ENCODE results near the gene UNG. TPM values are rescaled to one million over a fixed set of nuclear protein-coding genes. Genes with fewer than 3 reads are reported as not detected.
A peak's percentile ranks its signal among the peaks of the same experiment; 100 is the strongest.

UNG gene
- total RNA-seq, 3 donors from 2014 or later: 23.2 to 28.7 (median 23.9) TPM

DNA sequence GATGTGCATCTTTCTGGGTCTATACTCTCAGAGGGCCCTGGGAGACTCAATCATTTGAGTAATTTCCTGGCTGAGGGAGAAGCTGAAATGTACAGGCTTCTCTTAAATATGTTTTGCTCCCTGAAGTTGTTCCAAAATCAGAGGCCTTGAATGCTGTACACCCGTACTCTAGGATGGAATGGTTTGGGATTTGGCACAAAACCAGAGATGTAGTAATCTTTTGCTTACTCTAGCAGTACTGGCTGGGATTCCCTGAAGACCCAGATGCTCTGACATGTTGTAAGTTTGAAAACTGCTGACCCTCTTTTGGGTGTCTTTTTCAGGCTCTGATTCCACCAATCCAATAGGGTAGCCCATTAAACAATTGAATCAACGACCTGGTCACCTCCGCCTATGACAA lies 29.4 kb downstream of the UNG start:
- no peak overlapping the region for H3K4me3 ChIP-seq
- no peaks in the 10 kb centered on the region for H3K36me3 ChIP-seq
- intact Hi-C loops (cut with DNase I; ENCODE audit: low total_unique reads): loop anchor here (1.0 kb wide), 1 partner anchor 23 kb away; no protein-coding TSS in a partner anchor
- H3K9me3 ChIP-seq: no peaks in the 10 kb centered on the region
- H3K27ac ChIP-seq: peak overlapping the region in 1 of 2 donors; percentile 46
- no peaks in the 10 kb centered on the region for H3K4me1 ChIP-seq
- DNase-seq (ENCODE audit: low spot score in 2 of 2): no peak
- H3K27me3 ChIP-seq: no peaks in the 10 kb centered on the region
- TF ChIP-seq POLR2A (IDR thresholded peaks at IDR 0.05) (no peak), POLR2AphosphoS5 (IDR thresholded peaks at IDR 0.05) (no peak)
- TF ChIP-seq, protein P1, sequence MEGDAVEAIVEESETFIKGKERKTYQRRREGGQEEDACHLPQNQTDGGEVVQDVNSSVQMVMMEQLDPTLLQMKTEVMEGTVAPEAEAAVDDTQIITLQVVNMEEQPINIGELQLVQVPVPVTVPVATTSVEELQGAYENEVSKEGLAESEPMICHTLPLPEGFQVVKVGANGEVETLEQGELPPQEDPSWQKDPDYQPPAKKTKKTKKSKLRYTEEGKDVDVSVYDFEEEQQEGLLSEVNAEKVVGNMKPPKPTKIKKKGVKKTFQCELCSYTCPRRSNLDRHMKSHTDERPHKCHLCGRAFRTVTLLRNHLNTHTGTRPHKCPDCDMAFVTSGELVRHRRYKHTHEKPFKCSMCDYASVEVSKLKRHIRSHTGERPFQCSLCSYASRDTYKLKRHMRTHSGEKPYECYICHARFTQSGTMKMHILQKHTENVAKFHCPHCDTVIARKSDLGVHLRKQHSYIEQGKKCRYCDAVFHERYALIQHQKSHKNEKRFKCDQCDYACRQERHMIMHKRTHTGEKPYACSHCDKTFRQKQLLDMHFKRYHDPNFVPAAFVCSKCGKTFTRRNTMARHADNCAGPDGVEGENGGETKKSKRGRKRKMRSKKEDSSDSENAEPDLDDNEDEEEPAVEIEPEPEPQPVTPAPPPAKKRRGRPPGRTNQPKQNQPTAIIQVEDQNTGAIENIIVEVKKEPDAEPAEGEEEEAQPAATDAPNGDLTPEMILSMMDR (IDR thresholded peaks at IDR 0.05): no peak

DNA sequence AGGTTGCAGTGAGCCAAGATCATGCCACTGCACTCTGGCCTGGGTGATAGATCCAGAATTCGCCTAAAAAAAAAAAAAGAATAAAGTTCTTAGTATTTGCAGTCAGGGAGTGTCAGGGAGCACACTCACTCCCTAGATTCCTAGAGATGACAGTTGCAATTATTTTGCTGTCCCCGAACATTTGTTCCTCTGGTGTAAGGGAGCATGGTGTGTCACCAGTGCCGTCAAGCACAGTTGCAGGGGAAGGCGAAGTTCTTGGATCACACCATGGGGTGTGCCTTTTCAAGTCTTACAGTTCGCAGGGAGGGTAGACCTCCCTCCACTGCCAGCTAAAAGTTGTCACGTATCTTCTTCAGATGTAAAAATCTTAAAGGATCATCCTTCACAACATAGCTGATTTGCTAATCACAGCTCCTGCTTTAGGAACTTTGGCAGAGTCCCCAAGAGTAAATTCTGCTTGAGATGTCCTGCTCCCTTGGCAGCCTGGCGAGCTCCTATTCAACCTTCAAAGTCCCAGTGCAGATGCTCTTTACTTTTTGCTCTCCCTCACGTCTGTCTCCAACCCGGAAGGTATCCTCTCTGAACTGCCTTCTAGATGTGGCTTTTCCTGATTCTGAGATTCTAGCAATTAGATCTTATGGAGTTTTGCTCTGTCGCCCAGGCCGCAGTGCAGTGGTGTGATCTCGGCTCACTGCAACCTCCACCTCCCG lies 30.3 kb downstream of the UNG start:
- Histone ChIP-seq H3K36me3 (no peaks in the 10 kb centered on the region), H3K9me3 (no peaks in the 10 kb centered on the region), H3K27ac (no peak overlapping the region), H3K4me1 (no peaks in the 10 kb centered on the region), H3K27me3 (no peaks in the 10 kb centered on the region), H3K4me3 (no peak overlapping the region)
- intact Hi-C loops (cut with DNase I; ENCODE audit: low total_unique reads): no loop called here
- DNase-seq (ENCODE audit: low spot score in 2 of 2): no peak
- TF ChIP-seq POLR2AphosphoS5 (IDR thresholded peaks at IDR 0.05) (no peak), POLR2A (IDR thresholded peaks at IDR 0.05) (no peak)
- TF ChIP-seq, protein P1 (IDR thresholded peaks at IDR 0.05): no peak

DNA sequence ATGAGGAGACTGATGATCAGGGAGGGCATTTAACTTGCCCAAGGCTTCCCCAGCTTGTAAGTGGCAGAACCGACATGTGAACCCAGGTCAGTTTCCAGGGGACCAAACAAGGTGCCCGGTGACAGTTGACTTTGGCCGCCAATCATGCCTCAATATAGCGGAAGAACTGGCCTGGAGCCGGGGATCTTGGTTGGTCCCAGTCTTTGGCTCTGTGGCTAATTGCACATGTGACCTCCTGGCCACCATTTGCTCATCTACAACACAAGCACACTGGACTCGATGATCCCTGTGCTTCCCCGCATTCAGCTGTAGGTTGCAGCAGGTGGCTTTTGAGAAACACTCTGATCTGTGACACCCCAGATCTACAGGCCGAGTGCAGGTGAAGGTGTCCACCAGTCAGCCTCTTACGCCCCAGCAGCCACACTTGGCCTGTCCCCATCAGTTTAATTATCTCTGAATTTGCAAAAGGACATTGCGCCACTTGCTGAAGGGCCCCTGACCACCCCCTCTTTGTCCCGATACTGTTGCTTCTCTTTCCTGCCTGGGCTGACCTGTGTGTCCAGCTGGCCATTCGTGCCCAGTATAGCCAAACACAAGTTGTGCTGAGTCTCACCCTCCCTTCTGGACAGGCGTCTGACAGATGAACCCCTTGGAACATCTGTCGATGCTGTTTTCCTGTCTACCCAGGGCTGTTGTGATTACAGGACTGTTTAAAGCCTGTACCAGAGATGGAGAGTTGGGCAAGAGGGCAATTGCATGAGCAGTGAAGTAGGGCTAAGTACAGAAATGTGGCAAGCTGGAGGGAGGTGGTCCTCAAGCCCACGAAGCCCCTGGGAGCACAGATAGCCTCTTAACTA lies 33.1 kb downstream of the UNG start:
- Histone ChIP-seq H3K4me1 (peaks cover 0 to 6% of the 10 kb centered on the region in 2 donors), H3K9me3 (no peaks in the 10 kb centered on the region), H3K36me3 (no peaks in the 10 kb centered on the region), H3K27me3 (no peaks in the 10 kb centered on the region), H3K27ac (no peak overlapping the region), H3K4me3 (no peak overlapping the region)
- intact Hi-C loops (cut with DNase I; ENCODE audit: low total_unique reads): no loop called here
- no peak for DNase-seq (ENCODE audit: low spot score in 2 of 2)
- TF ChIP-seq POLR2A (IDR thresholded peaks at IDR 0.05) (no peak), POLR2AphosphoS5 (IDR thresholded peaks at IDR 0.05) (no peak)
- TF ChIP-seq, protein P1 (IDR thresholded peaks at IDR 0.05): no peak

DNA sequence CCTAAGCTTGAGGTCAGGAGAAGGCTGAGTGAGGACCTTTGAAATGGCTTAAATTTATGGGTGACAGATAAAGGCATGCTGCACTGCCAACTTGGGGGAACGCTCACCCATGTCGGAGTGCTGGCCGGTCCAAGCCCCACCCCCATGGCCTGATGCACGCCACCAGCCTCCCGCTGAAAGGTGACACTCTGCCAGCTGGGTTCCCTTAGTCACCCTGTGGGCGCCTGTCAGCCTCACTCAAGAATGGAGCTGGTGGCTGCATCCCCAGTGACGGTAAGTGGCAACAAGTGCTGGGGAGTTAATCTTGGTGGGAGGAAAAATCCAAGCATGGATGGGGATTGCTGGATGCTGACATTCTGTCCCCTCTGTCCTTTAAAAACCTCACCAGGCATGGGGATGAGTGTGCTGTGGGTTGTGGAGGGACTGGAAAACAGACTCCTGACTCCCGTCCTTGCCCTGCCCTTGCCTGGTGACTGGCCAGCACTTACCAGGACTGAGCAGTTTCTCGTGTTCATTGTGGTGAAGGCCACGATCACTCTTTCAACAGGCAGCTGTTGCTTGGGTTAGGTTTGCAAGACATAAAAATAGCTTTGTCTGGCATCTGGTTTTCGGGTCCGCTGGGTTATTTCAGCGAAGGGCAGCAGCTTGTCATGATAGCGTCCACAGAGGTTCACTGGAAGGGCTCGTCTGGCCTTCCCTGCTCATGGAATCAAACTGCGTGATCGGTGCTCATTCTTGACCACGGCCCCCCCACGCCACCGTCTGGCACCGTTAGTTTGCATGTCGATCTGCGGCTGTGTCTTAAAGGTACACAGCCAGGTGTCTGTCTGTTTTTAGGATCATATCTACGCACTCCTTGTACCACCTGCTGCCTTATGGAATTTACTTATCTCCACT lies 34.0 kb downstream of the UNG start:
- intact Hi-C loops (cut with DNase I; ENCODE audit: low total_unique reads): no loop called here
- Histone ChIP-seq H3K27ac (peak overlapping the region in 1 of 2 donors; percentile 23), H3K9me3 (no peaks in the 10 kb centered on the region), H3K36me3 (no peaks in the 10 kb centered on the region), H3K4me3 (no peak overlapping the region), H3K4me1 (peaks cover 0 to 6% of the 10 kb centered on the region in 2 donors), H3K27me3 (no peaks in the 10 kb centered on the region)
- DNase-seq (ENCODE audit: low spot score in 2 of 2): no peak
- TF ChIP-seq POLR2AphosphoS5 (IDR thresholded peaks at IDR 0.05) (no peak), POLR2A (IDR thresholded peaks at IDR 0.05) (no peak)
- TF ChIP-seq, protein P1 (IDR thresholded peaks at IDR 0.05): no peak

Measured in breast epithelium (tissue), 4 donors.